HG02870 (cell line): ENCODE measurements around the gene PRSS1.
"Not testable (repeated sequence)": the region's sequence is repeated elsewhere in the genome, so short reads cannot be mapped to it uniquely, and the experiment has no call there.

Source experiments
- ATAC-seq: cut with Tn5 transposase; IDR thresholded peaks from one replicate; pipeline ENCODE4 v1.9.1; 2021; ENCODE audit warnings: mild to moderate bottlenecking, moderate library complexity; ENCODE audit not compliant: unreplicated experiment

The PRSS1 gene

GRCh38 chr7:142749218-142749993, at the start of gene PRSS1:
TSS of gene PRSS1 (plus strand) at chr7:142749472. CDS start at chr7:142749485, 13 bp downstream.
- no peak for ATAC-seq

DNA sequence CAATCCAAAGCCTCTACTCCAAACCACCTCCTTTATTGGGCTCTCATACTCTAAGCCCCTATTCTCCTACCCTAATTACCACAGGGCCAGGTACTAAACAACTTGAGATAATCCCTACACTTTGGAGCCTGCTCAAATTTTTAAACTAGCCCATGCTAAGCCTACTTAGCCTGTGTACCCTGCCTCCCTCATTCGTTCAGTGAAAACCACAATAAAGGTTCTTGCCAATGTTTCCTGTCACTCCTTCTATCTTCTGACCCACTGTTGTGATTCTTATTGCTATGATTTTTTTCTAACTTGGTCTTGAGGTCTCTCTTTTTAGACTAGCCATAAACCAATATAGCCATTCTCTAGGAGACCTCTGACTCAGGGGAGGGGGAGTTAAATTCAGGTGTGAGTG, 48.3 kb upstream of the PRSS1 start:
- not testable (repeated sequence) for ATAC-seq

GRCh38 chr7:142703655-142704305, 45.5 kb upstream of the PRSS1 start:
- no peak for ATAC-seq

DNA sequence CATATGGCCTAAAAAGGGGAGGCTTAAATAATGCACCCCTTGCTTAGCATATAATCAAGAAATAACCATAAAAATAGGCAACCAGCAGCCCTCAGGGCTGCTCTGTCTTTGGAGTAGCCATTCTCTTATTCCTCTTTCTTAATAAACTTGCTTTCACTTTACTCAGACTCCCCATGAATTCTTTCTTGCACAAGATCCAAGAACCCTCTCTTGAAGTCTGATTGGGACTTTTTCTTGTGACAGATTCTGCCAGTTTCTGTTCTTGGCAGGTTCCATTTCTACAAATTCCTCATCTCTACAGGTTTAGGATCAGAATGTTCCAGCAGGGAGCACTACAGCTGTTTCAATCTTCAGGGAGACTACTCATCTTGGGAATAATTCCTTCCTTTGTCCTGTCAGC, 40.5 kb upstream of the PRSS1 start:
- not testable (repeated sequence) for ATAC-seq

- no peak for ATAC-seq
These were observed 39.4 kb upstream of the PRSS1 start for GRCh38 chr7:142709921-142710320.

DNA sequence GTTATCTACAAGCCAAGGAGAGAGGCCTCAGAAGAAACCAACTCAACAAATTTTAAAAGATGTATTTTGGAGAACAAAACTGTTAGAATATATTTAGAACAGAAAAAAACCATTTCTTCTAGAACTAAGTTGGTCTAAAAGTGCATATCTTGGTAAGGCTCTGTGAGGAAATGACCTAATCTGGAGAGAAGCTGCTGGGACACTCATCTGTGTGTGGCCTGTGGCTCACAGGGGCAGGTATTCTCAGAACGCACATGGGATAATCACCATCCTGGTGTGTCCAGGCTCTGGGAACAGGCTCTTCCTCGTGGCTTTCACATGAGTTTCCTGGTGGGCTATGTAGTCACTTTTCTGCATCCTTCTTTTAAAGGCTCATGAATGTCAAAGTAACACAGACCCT, 38.1 kb upstream of the PRSS1 start:
- ATAC-seq, result no peak

DNA sequence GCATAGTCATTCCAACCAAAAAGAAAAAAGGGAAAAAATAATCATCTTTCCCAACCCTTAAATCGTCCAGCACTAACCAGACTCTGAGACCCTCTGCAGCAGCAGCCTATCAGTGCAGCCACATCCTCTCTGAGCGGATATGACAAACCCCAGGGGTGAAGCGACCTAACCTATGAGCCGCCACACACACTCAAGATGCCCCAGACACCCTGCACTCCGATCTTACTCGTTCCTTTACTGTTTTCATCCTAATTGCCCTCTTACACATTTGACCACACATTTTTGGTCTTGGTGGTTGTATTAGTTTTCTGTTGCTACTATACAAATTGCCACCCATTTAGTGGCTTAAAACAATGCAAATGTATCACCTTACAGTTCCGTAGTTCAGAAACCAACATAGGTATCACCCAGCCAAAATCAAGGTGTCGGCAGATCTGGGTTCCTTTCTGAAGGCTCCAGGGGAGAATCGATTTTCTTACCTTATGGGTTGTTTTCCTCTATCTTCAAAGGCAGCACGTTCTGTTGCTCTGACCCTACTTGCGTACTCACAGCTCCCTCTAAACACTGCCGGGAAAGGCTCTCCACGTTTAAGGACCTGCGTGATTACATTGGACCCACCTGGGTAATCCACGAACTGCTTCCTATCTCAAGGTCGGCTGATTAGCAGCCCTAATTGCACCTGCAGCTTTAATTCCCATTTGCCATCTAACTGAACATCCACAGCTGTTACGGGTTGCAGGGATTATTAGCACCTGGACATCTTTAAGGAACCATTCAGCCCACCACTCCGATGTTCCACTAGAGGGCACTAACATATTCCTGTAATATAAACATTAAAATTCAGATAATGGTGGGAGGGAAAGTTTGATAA, 37.3 kb upstream of the PRSS1 start:
- ATAC-seq, result no peak

- no peak for ATAC-seq
These were observed 36.7 kb upstream of the PRSS1 start for GRCh38 chr7:142712617-142712957.

DNA sequence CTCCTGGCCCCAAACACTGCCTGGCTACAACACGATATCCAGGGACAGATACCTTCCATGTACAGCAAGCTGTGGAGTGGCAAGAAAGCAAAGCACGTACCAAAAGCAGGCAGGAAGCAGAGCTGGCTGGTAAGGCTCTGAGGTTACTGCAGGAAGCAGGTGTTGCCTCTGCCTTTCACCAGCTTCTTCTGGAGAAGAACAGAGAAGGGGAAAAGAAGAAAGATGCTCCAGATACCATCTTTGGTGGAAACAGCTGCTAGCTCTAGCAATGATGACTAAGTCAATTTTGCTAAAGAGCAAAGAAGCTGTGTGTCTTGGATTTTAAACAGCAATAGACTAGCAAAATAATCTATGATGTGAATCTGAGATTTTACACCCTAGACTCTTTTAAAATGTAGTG, 34.9 kb upstream of the PRSS1 start:
- no peak for ATAC-seq

- no peak for ATAC-seq
These were observed 32.7 kb upstream of the PRSS1 start for GRCh38 chr7:142716596-142716995.

DNA sequence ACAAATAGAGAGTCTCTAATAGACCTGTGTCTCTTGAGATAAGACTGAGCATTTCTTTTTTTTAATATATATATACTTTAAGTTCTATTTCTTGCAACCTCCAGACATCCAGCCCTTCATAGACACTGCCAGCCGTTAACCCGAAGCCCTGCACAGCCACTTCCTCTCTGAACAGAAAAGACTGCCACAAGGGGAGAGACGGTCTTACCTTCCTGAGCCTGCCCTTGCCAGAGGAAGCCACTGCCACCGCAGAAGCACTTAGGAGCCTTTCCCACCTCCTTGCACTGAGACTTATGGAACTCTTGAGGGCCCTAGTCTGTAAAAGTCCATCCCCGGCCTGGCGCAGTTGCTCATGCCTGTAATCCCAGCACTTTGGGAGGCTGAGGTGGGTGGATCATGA, 31.8 kb upstream of the PRSS1 start:
- no peak for ATAC-seq

DNA sequence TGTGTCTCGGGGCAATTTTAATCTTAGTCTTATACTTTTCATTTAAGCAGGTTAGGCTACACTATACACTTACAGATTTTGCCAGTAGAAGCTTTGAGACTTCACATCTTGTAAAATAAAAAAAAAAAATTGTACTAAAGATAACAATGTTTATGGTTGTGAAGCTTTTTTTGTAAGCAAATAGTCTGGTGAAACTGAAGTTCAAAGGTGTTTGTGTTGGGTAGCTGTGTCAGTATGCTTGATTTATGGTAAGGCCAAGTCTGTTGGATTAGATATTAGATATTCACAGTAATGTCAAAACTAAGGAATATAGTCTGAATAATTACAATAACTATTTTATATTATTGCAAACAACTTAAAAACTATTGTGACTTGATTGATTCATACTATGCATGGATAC, 31.0 kb upstream of the PRSS1 start:
- ATAC-seq, result no peak

DNA sequence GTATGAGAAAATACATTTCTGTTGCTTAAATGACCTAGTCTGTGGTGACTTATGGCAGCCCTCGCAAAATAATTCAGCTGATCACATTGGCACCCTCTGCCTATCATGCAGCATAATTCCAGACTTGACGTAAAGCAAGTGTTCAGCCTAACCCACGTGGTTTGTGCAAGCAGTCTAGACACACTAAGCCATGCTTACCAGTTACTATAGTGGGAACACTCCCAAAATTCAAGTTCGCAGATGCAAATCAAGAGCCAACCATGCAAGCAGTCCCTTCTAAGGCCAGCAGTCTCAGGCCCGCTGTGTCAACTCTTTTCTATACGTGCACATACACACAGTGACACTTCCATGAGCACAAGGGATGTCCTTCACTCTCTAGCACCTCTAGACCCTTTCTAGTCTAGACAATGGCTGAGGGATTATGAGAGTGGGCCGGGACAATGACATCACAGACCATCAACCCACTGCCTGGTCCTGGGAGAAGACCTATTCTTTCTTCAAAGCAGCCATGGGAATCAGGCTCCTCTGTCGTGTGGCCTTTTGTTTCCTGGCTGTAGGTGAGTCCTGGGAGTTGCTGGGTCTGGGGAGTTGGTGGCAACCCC, 29.0 kb upstream of the PRSS1 start:
- no peak for ATAC-seq

DNA sequence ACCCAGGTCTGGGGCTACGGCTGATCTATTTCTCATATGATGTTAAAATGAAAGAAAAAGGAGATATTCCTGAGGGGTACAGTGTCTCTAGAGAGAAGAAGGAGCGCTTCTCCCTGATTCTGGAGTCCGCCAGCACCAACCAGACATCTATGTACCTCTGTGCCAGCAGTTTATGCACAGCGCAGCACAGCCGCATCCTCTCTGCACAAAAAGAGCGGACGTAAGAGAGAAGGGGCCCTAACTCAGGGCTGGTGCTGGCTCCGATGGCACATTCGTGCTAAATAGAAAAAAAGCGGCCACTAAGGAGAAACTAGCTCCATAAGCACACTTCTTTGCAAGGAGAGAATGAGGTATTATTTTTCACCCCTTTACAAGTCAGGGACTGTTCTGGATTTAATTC, 28.3 kb upstream of the PRSS1 start:
- ATAC-seq, result no peak

- ATAC-seq, result no peak
These were observed 27.0 kb upstream of the PRSS1 start for GRCh38 chr7:142722248-142722794.

- ATAC-seq, result peak; percentile 98
These were observed 16.0 kb upstream of the PRSS1 start for GRCh38 chr7:142733271-142733670.

DNA sequence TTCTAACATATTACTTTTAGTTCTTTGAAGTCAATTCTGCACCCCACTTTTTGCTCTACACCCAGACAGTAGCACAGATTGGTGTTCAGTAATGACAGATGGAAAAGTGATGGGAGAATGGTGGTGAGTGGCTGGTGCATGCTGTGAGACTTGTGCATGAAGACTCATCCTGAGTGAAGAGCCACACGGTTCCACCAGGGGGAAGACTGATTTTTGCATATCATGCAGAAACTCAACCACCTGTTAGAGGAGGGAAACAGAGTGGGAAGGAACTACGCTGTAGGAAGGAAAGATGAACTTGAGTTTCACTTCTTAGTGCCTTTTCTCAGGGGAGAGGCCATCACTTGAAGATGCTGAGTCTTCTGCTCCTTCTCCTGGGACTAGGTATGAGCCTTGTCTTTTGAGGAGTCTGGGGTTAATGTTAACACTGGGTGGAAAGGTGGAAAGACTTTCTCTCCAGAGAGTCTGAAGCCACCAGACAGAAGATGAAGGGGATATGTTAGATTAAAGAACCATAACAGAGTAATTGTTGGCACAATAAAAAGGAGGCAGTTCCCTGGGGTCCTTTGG, 9.3 kb upstream of the PRSS1 start:
- ATAC-seq, result peak; percentile 92

- no peak for ATAC-seq
These were observed 8.5 kb upstream of the PRSS1 start for GRCh38 chr7:142740786-142741185.

- not testable (repeated sequence) for ATAC-seq
These were observed 7.3 kb upstream of the PRSS1 start for GRCh38 chr7:142741932-142742331.

- no peak for ATAC-seq
These were observed 4.1 kb upstream of the PRSS1 start for GRCh38 chr7:142745091-142745635.
